ENCODE data around the gene SORCS3.

SORCS3 gene

DNA sequence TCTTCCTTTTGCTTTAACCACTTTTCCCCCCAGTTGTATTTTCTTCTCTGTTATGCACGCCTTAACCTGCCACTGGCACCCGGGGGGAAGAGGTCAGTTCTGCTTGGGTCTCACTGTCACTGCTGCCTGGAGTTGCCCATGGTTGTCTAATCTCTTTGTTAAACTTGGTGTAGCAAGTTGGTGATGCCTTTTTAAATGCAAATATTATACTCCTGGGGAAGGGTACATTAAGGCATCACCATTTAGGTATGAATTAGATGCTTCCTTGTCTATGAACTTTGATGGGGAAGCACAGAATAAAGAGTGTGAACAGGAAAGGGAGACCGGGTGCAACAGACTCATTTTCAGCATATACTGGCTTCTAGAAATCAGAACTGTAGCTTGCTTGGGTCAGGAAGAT lies 9.1 kb upstream of the SORCS3 start:
- in situ Hi-C loops (cut with MboI; ENCODE audit: low pct_unique_long_range_greater_than_20kb, low sequenced_read_pairs, unreplicated experiment) = no loop called here
- no peak for TF ChIP-seq CTCF (IDR thresholded peaks at IDR 0.05; ENCODE audit: extremely low read depth, insufficient read depth, missing control alignments)
- no peak for DNase-seq (ENCODE audit: low spot score)

DNA sequence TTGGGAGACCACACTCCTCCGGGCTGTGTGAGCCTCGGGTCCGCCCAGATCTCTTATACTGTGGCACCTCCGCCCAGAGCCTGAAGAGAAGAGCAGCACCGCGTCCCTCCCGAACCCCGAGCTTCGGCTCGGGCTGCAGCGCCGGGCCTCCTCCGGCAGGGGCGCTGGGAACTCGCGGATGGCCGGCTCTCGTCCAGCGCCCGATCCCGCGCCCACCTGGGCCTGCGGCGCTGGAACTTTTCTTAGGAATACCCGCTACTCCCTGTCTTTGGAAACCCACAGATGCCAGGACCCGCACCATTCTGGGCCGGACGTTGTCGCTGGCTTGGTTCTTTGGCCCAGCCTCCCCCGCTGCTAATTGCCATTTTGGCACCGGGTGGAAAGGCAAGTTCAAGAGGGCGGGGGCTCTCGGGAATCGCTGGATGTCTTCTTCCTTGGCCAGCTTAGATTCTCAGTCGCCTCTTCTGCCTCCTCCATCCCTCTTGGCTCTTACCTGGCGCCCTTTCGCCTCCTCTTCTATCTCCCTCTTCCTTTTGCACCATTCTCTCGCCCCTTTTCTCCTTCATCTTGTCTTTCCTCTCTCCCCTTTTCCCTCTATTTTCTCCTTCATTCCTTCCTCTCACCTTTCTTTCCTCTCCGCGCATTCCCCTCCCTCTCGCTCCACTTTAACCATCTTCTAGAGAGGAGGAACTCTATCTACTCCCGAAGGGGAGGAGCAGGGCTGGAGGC lies 2.1 kb upstream of the SORCS3 start:
- TF ChIP-seq CTCF (IDR thresholded peaks at IDR 0.05; ENCODE audit: extremely low read depth, insufficient read depth, missing control alignments) = peak; percentile 26
- peak; percentile 27 for DNase-seq (ENCODE audit: low spot score)
- in situ Hi-C loops (cut with MboI; ENCODE audit: low pct_unique_long_range_greater_than_20kb, low sequenced_read_pairs, unreplicated experiment) = no loop called here

DNA sequence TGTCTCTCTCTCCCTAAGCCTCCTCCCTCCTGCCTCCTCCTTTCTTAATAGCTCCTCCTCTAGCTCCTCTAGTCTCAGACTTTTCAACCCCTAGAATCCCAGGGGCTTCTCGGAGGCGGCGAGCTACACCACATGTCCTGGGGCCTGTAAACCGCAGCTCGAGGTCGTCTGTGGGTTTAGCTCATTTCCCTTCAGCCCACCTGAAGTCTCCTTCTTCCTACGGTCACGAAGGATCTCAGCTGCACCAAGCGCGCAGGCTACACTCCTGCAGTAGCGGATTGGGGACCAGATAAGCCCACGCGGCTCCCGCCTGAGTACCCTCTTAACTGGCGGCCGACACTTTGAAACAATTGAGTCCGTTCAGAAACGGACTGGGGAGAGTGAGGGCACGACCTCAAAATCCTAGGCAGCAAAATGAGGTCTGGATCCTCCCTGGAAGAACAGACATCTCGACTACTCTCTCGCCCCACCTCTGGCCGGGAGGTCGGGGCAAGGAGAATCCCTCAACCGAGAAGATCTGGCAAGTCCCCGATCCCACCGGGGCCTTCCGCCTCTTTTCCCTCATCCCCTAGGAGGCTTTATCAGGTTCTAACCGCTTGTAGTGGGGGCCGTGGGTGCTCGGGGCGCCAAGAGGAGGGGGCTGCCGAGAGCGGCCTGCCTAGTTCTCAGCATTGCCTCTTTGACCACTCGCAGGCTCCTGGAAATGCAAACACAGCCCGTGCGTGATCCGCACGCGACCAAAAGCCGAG lies 1.3 kb upstream of the SORCS3 start:
- DNase-seq (ENCODE audit: low spot score) = peak; percentile 30
- TF ChIP-seq CTCF (IDR thresholded peaks at IDR 0.05; ENCODE audit: extremely low read depth, insufficient read depth, missing control alignments) = no peak
- in situ Hi-C loops (cut with MboI; ENCODE audit: low pct_unique_long_range_greater_than_20kb, low sequenced_read_pairs, unreplicated experiment) = no loop called here

DNA sequence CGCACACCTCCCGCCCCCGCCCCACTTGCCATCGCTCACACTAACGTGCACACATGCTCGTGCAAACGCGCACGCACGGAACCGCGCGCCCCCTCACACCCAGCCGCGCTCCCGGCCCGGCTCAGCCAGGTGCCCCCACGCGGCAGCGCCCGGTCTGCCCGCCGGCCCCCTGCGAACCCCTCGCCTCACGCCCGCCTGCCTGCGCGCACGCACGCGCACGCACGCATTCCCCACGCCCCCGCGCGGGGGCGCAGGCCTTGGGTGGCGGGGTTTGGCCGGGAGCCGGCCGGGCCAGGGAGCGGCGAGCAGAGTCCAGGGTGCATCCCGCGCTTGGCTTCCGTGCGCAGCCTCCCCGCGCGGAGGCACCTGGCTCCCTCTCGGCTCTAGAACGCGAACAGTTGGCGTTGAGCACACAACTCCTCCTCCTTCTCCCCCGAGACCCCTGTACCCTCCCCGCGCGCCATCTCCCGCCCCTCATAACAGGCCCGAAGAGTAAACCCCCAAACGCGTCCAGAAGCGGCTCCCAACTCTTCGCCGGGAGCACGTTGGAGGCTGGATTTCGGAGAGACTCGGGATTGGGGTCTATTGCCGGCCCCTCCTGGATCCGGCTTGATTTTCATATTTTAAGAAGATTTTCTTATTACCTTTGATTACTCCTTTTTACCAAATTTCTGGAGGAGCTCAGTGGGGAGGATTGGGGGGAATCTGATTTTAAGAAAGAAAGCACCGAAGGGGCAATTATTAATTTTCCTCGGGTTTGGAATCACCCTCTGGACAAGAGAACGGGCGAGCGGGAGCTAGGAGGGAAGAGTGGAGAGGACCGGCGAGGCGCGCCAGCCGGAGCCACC lies 527 bp upstream of the SORCS3 start:
- no peak for TF ChIP-seq CTCF (IDR thresholded peaks at IDR 0.05; ENCODE audit: extremely low read depth, insufficient read depth, missing control alignments)
- in situ Hi-C loops (cut with MboI; ENCODE audit: low pct_unique_long_range_greater_than_20kb, low sequenced_read_pairs, unreplicated experiment) = no loop called here
- DNase-seq (ENCODE audit: low spot score) = no peak

DNA sequence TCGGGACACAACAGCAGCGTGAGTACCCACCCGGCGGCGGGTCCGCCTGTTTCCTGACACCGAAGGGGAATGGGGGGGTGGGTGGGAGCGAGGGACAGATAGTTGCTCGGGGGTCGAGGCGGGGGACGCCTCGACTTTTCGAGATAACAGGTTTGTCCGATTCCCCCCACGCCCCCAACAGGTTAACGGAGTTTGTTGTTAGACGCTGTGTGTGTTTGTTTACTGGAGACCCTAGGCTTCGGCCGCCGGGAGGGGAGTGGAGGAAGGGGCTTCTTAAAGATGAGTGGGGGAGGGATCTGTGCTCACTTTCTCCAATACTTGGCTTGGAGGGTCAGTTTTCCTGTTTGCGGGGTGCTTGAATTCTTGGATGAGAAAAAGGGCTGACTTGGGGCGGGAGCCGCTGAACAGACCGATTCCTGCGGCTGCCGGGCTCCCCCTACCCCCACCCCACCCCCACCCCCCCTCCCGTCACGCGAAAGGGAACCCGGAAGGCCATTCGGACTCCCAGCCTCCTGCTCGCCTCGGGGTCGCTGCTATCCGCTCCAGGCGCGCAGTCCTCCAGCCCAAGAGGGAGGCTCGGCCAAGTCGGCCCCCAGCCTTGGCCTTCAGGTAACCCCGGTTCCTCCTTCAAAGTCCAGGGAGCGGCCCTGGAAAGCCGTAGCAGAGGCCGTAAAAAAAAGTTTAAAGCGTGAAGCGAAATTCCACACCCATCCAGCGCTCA lies 1.0 kb downstream of the SORCS3 start:
- in situ Hi-C loops (cut with MboI; ENCODE audit: low pct_unique_long_range_greater_than_20kb, low sequenced_read_pairs, unreplicated experiment) = no loop called here
- TF ChIP-seq CTCF (IDR thresholded peaks at IDR 0.05; ENCODE audit: extremely low read depth, insufficient read depth, missing control alignments) = no peak
- DNase-seq (ENCODE audit: low spot score) = no peak
